ENCODE measurements around the gene INSRR. TPM values are rescaled to one million over a fixed set of nuclear protein-coding genes. Genes with fewer than 3 reads are reported as not detected.

The INSRR gene
- total RNA-seq, 1 donor from 2014 or later: not detected

- TF ChIP-seq CTCF (conservative IDR thresholded peaks at IDR 0.05; ENCODE audit: low read depth, low read length): no peak
- no peak overlapping the region for H3K4me3 ChIP-seq (ENCODE audit: low read depth, low read length)
- no peak for DNase-seq (ENCODE audit: low read depth)
Measured at GRCh38 chr1:156823210-156823790, 35.6 kb downstream of the INSRR start.

- no peak overlapping the region for H3K4me3 ChIP-seq (ENCODE audit: low read depth, low read length)
- DNase-seq (ENCODE audit: low read depth): no peak
- TF ChIP-seq CTCF (conservative IDR thresholded peaks at IDR 0.05; ENCODE audit: low read depth, low read length): no peak
Measured at GRCh38 chr1:156822680-156823079, 36.2 kb downstream of the INSRR start.

- no peak for TF ChIP-seq CTCF (conservative IDR thresholded peaks at IDR 0.05; ENCODE audit: low read depth, low read length)
- H3K4me3 ChIP-seq (ENCODE audit: low read depth, low read length): no peak overlapping the region
- DNase-seq (ENCODE audit: low read depth): no peak
Measured at GRCh38 chr1:156821801-156822200, 37.1 kb downstream of the INSRR start.

- TF ChIP-seq CTCF (conservative IDR thresholded peaks at IDR 0.05; ENCODE audit: low read depth, low read length): no peak
- no peak within 1 kb of the TSS for H3K4me3 ChIP-seq (ENCODE audit: low read depth, low read length)
- no peak for DNase-seq (ENCODE audit: low read depth)
Measured at GRCh38 chr1:156816561-156817328, 42.2 kb downstream of the INSRR start, which contains the start of gene SH2D2A. Gene SH2D2A (minus strand): TSS chr1:156816848. CDS start chr1:156816708, 140 bp downstream.

GRCh38 chr1:156815961-156816422 is 42.9 kb downstream of the INSRR start:
- no peak for DNase-seq (ENCODE audit: low read depth)
- H3K4me3 ChIP-seq (ENCODE audit: low read depth, low read length): no peak overlapping the region

GRCh38 chr1:156815307-156815826 is 43.5 kb downstream of the INSRR start:
- DNase-seq (ENCODE audit: low read depth): no peak
- no peak overlapping the region for H3K4me3 ChIP-seq (ENCODE audit: low read depth, low read length)
- TF ChIP-seq CTCF (conservative IDR thresholded peaks at IDR 0.05; ENCODE audit: low read depth, low read length): no peak

More at GRCh38 chr1:156815961-156816422, 42.9 kb downstream of the INSRR start:
- TF ChIP-seq CTCF (conservative IDR thresholded peaks at IDR 0.05; ENCODE audit: low read depth, low read length): no peak

Data from epithelial cell of proximal tubule (primary cell).